OCI-LY7 (cell line): ENCODE results near the gene ING4. TPM values are rescaled to one million over a fixed set of nuclear protein-coding genes. Genes with fewer than 3 reads are reported as not detected.
A peak's percentile ranks its signal among the peaks of the same experiment; 100 is the strongest.

Source experiments
- BruUV-seq: library from RNA; stranded (reverse); fragments of 400-500 nt; replicated peaks from 2 replicates; lab custom pipeline; 2021; lab: Mats Ljungman, UMichigan
- CTCF ChIA-PET: fragments of 300-600 bp; sonication (Branson Sonifier 250); formaldehyde crosslinking; loops from one replicate; lab custom pipeline; 2022; ENCODE audit warnings: antibody characterized with exemption; ENCODE audit not compliant: unreplicated experiment; lab: Charles Lee
- POLR2A ChIA-PET: fragments of 300-600 bp; sonication (Branson Sonifier 250); formaldehyde crosslinking; loops from one replicate; lab custom pipeline; 2022; ENCODE audit warnings: antibody characterized with exemption; lab: Charles Lee
- DNase-seq: peaks from one replicate; pipeline ENCODE4 v3.0.0-alpha.2; 2015; ENCODE audit warnings: low spot score
- H2AFZ ChIP-seq: fragments of 200-600 bp; sonication (generic), shearing (Covaris generic); 2 replicates; pipeline ENCODE4 v1.6.1; 2014; ENCODE audit warnings: mild to moderate bottlenecking, antibody characterized with exemption, low read length, moderate library complexity
- H3K27ac ChIP-seq: fragments of 200-600 bp; sonication (generic); 2 replicates; pipeline ENCODE4 v1.5.1; 2014; ENCODE audit warnings: mixed run types, low read depth, mild to moderate bottlenecking, moderate library complexity, low read length, inconsistent platforms; ENCODE audit not compliant: poor library complexity, severe bottlenecking
- H3K36me3 ChIP-seq: fragments of 200-600 bp; sonication (generic); 2 replicates; pipeline ENCODE4 v1.6.1; 2014; ENCODE audit warnings: mild to moderate bottlenecking, antibody characterized with exemption, low read length, moderate library complexity, mixed read lengths; ENCODE audit not compliant: insufficient read depth
- H3K4me1 ChIP-seq: fragments of 200-600 bp; sonication (generic); 2 replicates; pipeline ENCODE4 v1.5.1; 2014; ENCODE audit warnings: mild to moderate bottlenecking, low read length; ENCODE audit not compliant: insufficient read depth, poor library complexity, severe bottlenecking
- H3K4me2 ChIP-seq: fragments of 200-600 bp; sonication (generic); 2 replicates; pipeline ENCODE4 v1.6.1; 2014; ENCODE audit warnings: mild to moderate bottlenecking, low read length
- H3K4me3 ChIP-seq: fragments of 200-600 bp; sonication (generic); 2 replicates; pipeline ENCODE4 v1.5.1; 2014; ENCODE audit warnings: mild to moderate bottlenecking, low read depth, low read length; ENCODE audit not compliant: poor library complexity, severe bottlenecking
- H3K79me2 ChIP-seq: fragments of 200-600 bp; sonication (generic); 2 replicates; pipeline ENCODE4 v1.6.1; 2016; ENCODE audit warnings: low read depth, mild to moderate bottlenecking, low read length, moderate library complexity, mixed read lengths; ENCODE audit not compliant: insufficient read depth
- H3K9me2 ChIP-seq: fragments of 200-600 bp; sonication (generic); 2 replicates; pipeline ENCODE4 v1.6.1; 2016; ENCODE audit warnings: mild to moderate bottlenecking, low read length, mixed read lengths; ENCODE audit not compliant: insufficient read depth
- H3K9me3 ChIP-seq: fragments of 200-600 bp; sonication (generic); 2 replicates; pipeline ENCODE4 v1.6.1; 2014; ENCODE audit warnings: mild to moderate bottlenecking, mixed run types, low read length, mixed read lengths
- H4K20me1 ChIP-seq: fragments of 200-600 bp; sonication (generic); 2 replicates; pipeline ENCODE4 v1.6.1; 2014; ENCODE audit warnings: mild to moderate bottlenecking, antibody characterized with exemption, low read length, moderate library complexity, mixed read lengths; ENCODE audit not compliant: insufficient read depth
- EZH2phosphoT487 ChIP-seq: fragments of 200-600 bp; sonication (generic); IDR thresholded peaks from 2 replicates; pipeline ENCODE4 v1.6.1; 2018; ENCODE audit warnings: low read depth, borderline replicate concordance, mild to moderate bottlenecking, mixed run types, antibody characterized with exemption, low read length, moderate library complexity, mixed read lengths
- intact Hi-C: fragments of 100-400 bp; cut with micrococcal nuclease; formaldehyde crosslinking; loops from one replicate; pipeline ENCODE4 v1.10.0; 2022; ENCODE audit not compliant: unreplicated experiment
- total RNA-seq, 2 experiments: library from RNA; depleted of rRNA in 1 of 2; stranded (reverse); fragments of >200 nt in 1 of 2; shearing (Covaris generic) in 1 of 2; gene quantifications; 2 replicates each; pipeline ENCODE4 v1.2.3, GENCODE V29; 2014 to 2022
- TF ChIP-seq, protein P1 (sequence below): fragments of 200-600 bp; sonication (generic); conservative IDR thresholded peaks from 2 replicates; pipeline ENCODE4 v1.5.1; 2014; ENCODE audit warnings: mild to moderate bottlenecking, antibody characterized with exemption, low read length, moderate library complexity, mixed read lengths

The ING4 gene
- total RNA-seq, 2 experiments from 2014 or later: 27.1 to 30.8 TPM

DNA sequence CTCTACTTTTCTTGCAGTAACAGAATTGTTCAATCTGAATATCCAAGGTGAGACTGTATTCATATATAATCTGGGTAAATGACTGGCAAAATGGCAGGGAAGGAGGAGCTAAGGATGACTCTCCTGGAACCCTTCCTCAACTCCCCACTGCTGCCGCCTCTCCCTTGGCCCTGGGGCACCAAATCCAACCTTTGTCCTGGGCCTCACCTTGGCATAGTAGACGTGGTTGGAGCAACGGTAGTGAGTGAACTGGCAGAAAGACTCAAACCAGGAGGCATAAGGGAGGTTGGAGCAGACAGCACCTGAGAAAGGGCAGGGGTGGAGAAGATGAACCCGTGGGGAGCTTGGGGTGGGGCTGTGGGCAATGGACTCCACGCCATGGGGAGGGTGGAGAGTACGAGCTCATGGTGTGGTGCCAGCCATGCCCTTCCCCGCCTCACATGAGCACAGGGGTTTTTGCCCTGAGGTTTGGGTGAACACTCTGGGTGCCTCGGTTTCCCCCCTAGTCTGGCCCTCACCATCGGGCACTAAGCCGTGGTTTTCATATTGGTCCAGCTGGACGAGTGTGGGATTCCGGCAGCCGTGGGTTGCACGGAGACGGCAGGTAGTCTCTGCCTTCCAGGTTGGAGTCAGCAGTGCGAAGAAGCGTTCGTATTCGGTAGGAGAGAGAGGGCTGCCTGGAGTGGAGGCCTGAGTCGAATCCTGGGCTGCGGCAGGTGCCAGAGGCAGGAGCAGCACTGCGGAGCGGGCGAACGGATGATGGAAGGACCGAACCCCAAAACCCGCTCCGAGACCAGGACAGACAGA, 16.4 kb downstream of the ING4 start:
- H3K4me3 ChIP-seq: peak overlapping the region; percentile 72
- H3K9me3 ChIP-seq: no peaks in the 10 kb centered on the region
- no peaks in the 10 kb centered on the region for H4K20me1 ChIP-seq
- intact Hi-C loops: no loop called here
- H3K79me2 ChIP-seq: no peaks in the 10 kb centered on the region
- TF ChIP-seq, protein P1, sequence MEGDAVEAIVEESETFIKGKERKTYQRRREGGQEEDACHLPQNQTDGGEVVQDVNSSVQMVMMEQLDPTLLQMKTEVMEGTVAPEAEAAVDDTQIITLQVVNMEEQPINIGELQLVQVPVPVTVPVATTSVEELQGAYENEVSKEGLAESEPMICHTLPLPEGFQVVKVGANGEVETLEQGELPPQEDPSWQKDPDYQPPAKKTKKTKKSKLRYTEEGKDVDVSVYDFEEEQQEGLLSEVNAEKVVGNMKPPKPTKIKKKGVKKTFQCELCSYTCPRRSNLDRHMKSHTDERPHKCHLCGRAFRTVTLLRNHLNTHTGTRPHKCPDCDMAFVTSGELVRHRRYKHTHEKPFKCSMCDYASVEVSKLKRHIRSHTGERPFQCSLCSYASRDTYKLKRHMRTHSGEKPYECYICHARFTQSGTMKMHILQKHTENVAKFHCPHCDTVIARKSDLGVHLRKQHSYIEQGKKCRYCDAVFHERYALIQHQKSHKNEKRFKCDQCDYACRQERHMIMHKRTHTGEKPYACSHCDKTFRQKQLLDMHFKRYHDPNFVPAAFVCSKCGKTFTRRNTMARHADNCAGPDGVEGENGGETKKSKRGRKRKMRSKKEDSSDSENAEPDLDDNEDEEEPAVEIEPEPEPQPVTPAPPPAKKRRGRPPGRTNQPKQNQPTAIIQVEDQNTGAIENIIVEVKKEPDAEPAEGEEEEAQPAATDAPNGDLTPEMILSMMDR: no peak
- no peak for TF ChIP-seq EZH2phosphoT487
- DNase-seq: no peak
- no TSS peak for BruUV-seq
- H3K9me2 ChIP-seq: no peaks in the 10 kb centered on the region
- peak overlapping the region; percentile 94 for H3K4me2 ChIP-seq
- H3K27ac ChIP-seq: no peak overlapping the region
- CTCF ChIA-PET: no interaction called here
- peaks cover 36% of the 10 kb centered on the region for H3K4me1 ChIP-seq
- peaks cover 5% of the 10 kb centered on the region for H3K36me3 ChIP-seq
- POLR2A ChIA-PET: interaction anchor here (0.5 to 1.4 kb wide), 5 partner anchors 11 to 19 kb away, joined by 3 to 5 read pairs (median 4); partner anchors contain the start of gene LPAR5
- peak overlapping the region; percentile 63; the same call in 1 of the 2 replicates for H2AFZ ChIP-seq

DNA sequence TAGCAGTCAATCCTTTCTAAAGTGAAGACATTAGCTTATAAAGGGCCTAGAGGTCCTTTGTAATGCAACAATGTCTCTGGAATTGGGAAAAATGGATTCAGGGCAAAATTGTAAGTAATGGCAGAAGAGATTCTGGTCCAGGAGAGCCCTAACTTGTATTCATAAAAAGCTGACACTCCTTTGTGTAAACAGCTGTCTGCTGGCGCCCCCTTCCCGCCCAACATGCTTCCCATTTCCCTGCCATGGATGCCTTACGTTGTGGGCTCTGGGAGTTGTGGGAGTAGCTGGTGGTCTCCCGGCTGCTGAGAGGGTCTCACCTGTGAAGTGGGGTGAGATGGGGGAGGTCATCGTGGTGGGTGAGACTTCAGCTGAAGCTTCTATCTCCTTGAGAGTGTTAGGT, 18.0 kb downstream of the ING4 start:
- Histone ChIP-seq H2AFZ (peak overlapping the region; percentile 53; the same call in 1 of the 2 replicates), H3K9me2 (no peaks in the 10 kb centered on the region), H3K27ac (peak overlapping the region; percentile 83), H3K79me2 (no peaks in the 10 kb centered on the region), H4K20me1 (no peaks in the 10 kb centered on the region), H3K36me3 (no peaks in the 10 kb centered on the region; the same call in none of the 2 replicates), H3K4me1 (peaks cover 36% of the 10 kb centered on the region), H3K4me2 (peak overlapping the region; percentile 78), H3K4me3 (peak overlapping the region; percentile 51), H3K9me3 (no peaks in the 10 kb centered on the region)
- TF ChIP-seq EZH2phosphoT487: no peak
- TF ChIP-seq, protein P1: peak; percentile 70
- BruUV-seq: no TSS peak
- ChIA-PET POLR2A (interaction anchor here (1.0 to 2.4 kb wide), 5 partner anchors 10 to 21 kb away, joined by 3 to 24 read pairs (median 3); partner anchors contain the start of gene LPAR5), CTCF (interaction anchor here (0.6 to 1.9 kb wide), 4 partner anchors 9 to 176 kb away, joined by 3 to 7 read pairs (median 4); partner anchors contain the start of gene LPAR5)
- no peak for DNase-seq
- intact Hi-C loops: loop anchor here (1.0 kb wide), 1 partner anchor 28 kb away; no protein-coding TSS in a partner anchor
